CD4-positive, alpha-beta T cell treated with Interleukin-2 at 100 ng/mL for 4 hours (primary cell): Measurements from ENCODE around the gene PRKAR2A.
"Not testable (repeated sequence)": the region's sequence is repeated elsewhere in the genome, so short reads cannot be mapped to it uniquely, and the experiment has no call there.

Experiments used
- DNase-seq: peaks from one replicate; pipeline ENCODE4 v3.0.0-alpha.2; 2020; ENCODE audit warnings: low spot score

The PRKAR2A gene

GRCh38 chr3:48776854-48777253 lies 70.8 kb downstream of the PRKAR2A start:
- no peak for DNase-seq

DNA sequence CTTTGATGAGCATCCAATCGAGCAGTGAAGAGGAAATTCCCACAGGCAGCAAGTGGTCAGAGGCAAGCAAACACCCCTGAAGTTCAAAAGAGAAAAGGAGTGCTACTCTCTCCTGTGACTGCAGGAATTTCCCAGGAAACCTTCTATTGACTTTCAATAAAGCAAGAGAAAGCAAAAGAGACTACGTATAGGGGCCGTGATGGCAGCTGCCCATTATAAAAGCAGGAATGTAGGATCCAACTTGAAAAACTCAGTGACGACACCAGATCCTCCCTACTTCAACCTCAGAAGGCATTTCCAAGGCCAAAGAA lies 77.5 kb downstream of the PRKAR2A start:
- DNase-seq: no peak

- peak; percentile 13 for DNase-seq
Observed at GRCh38 chr3:48765376-48765775, 82.3 kb downstream of the PRKAR2A start.

DNA sequence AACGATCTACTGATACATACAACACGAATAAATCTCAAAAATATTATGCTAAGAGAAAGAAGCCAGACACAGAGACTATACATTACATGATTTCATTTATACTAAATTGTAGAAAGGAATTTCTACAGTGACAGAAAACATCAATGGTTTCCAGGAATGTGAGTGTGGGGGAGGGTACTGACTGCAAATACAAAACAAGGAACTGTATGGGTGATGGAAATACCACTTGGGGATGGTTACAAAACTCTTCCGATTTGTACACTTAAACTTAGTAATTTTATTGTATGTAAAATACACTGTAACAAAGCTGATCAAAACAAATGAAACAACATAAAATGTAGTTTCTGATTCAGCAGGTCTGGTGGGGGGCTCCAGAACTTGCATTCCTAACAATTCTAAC lies 84.9 kb downstream of the PRKAR2A start:
- DNase-seq: no peak

GRCh38 chr3:48759991-48760540 lies 87.6 kb downstream of the PRKAR2A start:
- DNase-seq: not testable (repeated sequence)

GRCh38 chr3:48759531-48759930 lies 88.1 kb downstream of the PRKAR2A start:
- DNase-seq: not testable (repeated sequence)

- no peak for DNase-seq
Observed at GRCh38 chr3:48759071-48759470, 88.6 kb downstream of the PRKAR2A start.

DNA sequence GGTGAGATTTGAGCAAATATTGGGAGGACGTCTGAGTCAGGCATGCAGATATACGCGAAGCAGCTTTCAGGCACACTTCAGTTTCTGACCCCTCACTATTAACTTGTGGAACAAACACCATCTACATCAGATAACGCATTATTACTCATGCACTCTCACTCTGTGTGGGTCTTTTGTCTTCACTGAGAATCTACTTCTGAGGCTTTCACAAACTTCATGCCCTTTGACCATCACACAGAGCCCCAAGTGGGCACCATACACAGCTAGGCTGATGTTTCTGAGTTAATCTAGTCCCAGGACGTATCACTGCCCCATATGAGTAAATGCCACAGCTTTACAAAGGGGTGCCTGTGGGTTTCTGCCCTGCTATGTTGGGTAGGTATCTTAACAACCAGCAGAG lies 91.0 kb downstream of the PRKAR2A start:
- DNase-seq: no peak

DNA sequence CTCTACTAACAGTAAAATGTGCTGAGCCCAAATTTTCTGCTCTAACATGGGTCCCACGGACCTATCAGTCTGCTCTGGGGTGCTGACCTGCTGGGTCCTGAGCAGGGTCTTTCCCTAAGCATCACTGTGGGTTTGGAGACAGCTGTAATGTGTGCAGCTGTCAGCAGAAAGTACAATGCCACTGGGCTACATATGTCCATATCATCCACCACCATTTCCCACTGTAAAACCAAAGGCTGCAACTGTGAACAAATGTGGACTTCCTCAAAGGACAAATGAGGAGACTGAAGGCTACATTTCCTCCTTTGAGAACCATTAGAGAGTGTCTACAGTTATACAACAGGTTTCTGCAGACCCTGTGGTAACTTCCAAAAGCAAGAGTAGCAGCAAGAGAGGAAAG lies 96.8 kb downstream of the PRKAR2A start:
- DNase-seq: no peak

DNA sequence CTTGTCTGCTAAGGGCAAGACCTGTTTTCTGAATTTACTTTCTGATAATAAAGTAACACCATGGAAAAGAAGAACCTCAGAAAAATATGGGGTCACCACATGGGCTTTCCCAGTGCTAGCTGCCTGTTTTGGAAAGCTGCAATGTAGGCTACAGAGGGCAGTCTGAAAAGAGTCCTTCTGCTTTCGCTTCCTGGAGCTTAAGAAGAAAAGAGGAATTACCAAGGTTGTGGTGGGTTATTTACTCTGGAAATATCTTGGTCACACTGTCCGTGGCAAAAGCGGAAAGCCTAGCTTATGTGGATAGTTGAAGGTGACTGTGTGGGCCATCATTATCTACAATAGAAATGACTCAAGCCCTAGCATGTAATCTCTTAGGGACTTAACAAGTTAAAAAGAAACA lies 98.9 kb downstream of the PRKAR2A start:
- DNase-seq: no peak

GRCh38 chr3:48747706-48748105 lies 100.0 kb downstream of the PRKAR2A start:
- DNase-seq: no peak

GRCh38 chr3:48747015-48747615 lies 100.6 kb downstream of the PRKAR2A start:
- DNase-seq: no peak

- no peak for DNase-seq
Observed at GRCh38 chr3:48743773-48744172, 103.9 kb downstream of the PRKAR2A start.

- not testable (repeated sequence) for DNase-seq
Observed at GRCh38 chr3:48741226-48741625, 106.4 kb downstream of the PRKAR2A start.

DNA sequence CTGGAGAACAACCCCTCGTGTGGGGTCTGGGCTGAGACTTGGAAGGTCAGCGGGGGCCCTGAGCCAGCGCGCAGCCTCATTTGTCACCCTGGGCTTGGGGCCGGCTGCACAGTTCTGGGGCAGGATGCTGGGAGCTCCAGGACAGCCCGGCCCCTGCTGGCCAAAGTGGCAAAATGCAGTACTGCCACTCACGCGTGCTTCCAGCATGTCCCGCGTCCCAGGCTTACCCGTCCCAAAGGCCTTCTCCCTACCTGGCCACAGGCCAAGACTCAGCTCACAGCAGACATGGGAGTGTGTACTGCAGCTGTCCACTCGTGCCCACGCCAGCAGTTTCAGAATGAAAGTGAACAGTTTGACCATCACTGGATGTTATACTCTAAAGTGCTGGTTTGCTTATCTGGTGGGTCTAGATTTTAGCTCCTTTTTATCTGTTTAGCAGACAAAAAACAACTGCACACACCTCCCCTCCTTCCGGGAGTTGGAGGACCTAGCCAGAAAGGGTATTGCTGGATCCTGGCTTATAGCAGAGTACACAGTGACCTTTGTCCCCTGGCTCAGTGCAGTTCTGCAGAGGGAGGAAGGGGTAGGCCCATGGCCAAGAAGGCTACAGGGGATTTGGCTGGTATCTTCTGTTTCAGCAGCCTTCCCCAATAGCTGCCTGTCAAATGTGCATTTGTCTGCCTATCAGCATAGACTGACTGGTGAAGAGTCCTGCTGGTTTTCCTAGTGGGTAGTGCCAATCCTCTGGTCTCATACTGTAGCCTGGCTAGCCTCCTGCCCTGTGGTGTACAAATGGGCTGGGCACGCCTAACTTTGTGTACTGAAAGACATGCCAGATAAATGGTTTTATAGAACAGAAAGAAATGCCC lies 107.5 kb downstream of the PRKAR2A start:
- peak; percentile 40 for DNase-seq

DNA sequence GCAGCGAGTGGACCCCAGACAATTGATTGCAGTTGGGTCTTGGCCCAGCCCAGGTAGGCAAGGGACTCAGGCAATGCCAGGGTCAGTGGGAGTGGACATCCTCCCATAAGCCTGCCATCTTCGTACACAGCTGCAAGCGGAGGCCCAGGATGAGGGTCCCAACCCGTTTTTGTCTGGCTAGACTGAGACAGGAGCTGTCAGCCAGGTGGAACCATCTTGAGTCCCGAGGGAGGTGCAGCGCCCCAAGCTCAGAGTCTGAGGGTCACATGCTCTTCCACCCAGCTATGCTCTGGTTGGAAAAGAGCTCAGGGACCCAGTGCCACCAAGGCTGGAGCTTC lies 108.1 kb downstream of the PRKAR2A start:
- DNase-seq: no peak

GRCh38 chr3:48738926-48739616 lies 108.6 kb downstream of the PRKAR2A start:
- DNase-seq: no peak

DNA sequence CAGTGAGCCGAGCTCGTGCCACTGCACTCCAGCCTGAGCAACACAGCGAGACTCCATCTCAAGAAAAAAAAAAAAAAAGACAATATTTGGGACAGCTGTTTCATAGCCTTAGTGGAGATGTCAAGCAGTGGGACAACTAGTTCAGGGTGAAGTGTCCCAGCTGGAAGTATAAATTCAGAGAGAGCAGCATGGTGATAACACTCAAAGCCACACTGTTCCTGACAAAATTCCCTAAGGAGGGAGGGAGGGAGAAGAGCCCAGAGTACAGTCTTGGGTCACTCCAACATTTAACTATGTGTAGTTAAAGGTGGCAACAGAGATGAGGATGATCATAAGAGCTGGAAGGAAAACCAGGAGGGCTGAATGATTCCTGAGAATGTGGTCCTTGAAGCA lies 109.5 kb downstream of the PRKAR2A start:
- no peak for DNase-seq

DNA sequence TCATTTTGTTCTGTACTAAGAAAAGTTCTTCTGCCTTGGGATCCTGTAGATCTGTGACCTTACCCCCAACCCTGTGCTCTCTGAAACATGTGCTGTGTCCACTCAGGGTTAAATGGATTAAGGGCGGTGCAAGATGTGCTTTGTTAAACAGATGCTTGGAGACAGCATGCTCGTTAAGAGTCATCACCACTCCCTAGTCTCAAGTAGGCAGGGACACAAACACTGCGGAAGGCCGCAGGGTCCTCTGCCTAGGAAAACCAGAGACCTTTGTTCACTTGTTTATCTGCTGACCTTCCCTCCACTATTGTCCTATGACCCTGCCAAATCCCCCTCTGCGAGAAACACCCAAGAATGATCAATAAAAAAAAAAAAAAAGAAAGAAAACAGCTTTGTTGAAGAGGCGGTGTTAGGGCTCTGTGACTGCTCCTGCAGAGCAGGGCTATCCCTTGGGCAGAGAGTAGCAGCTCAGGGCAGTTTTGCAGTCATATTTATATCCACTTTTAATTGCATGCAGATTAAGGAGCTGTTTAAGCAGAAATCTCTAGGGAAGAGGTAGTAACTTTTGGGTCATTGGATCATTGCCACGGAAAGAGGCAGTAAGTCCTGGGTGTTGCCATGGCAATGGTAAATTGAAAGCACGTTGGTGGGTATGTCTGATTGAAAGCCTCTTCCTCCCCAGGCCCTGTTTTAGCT lies 112.5 kb downstream of the PRKAR2A start:
- not testable (repeated sequence) for DNase-seq

DNA sequence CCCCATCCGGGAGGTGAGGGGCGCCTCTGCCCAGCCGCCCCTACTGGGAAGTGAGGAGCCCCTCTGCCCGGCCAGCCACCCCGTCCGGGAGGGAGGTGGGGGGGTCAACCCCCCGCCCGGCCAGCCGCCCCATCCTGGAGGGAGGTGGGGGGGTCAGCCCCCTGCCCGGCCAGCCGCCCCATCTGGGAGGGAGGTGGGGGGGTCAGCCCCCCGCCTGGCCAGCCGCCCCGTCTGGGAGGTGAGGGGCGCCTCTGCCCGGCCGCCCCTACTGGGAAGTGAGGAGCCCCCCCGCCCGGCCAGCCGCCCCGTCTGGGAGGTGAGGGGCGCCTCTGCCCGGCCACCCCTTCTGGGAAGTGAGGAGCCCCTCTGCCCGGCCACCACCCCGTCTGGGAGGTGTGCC lies 113.1 kb downstream of the PRKAR2A start:
- DNase-seq: not testable (repeated sequence)

GRCh38 chr3:48733752-48734518 lies 113.7 kb downstream of the PRKAR2A start:
- DNase-seq: not testable (repeated sequence)

GRCh38 chr3:48727511-48727910 lies 120.2 kb downstream of the PRKAR2A start:
- DNase-seq: no peak
